ENCODE results near the gene PODNL1.
"Not testable (repeated sequence)": the region's sequence is repeated elsewhere in the genome, so short reads cannot be mapped to it uniquely, and the experiment has no call there.

Gene PODNL1

GRCh38 chr19:13969897-13970296, 31.7 kb upstream of the PODNL1 start:
- H3F3A ChIP-seq (ENCODE audit: control insufficient read depth, insufficient read depth): peaks cover 2% of the 10 kb centered on the region; the same call in 1 of the 2 replicates
- H3K79me2 ChIP-seq (ENCODE audit: control insufficient read depth, low read length): no peaks in the 10 kb centered on the region
- H4K20me1 ChIP-seq (ENCODE audit: control insufficient read depth, insufficient read depth, low read depth, low read length): no peaks in the 10 kb centered on the region
- H3K27ac ChIP-seq (ENCODE audit: low read depth, low read length): no peak overlapping the region
- TF ChIP-seq CTCF (IDR thresholded peaks at IDR 0.05; ENCODE audit: low read depth, low read length, poor library complexity, severe bottlenecking) (no peak), EZH2phosphoT487 (IDR thresholded peaks at IDR 0.05; ENCODE audit: borderline replicate concordance, low read length) (no peak)
- H3K9me2 ChIP-seq (replicated peaks; ENCODE audit: control insufficient read depth, low read length): no peaks in the 10 kb centered on the region
- H3K4me1 ChIP-seq (ENCODE audit: control insufficient read depth, low read length): peaks cover 10% of the 10 kb centered on the region
- no peaks in the 10 kb centered on the region for H3K9me3 ChIP-seq (ENCODE audit: control insufficient read depth, insufficient read depth, low read length)
- H3K4me2 ChIP-seq (ENCODE audit: low read length): no peak overlapping the region
- H3K4me3 ChIP-seq (ENCODE audit: low read length): no peak overlapping the region
- no peaks in the 10 kb centered on the region for H3K27me3 ChIP-seq (ENCODE audit: control insufficient read depth, low read length)
- H3K36me3 ChIP-seq (ENCODE audit: control insufficient read depth, low read length): peaks cover 29% of the 10 kb centered on the region; the same call in 1 of the 2 replicates

- Histone ChIP-seq H3K79me2 (ENCODE audit: control insufficient read depth, low read length) (no peaks in the 10 kb centered on the region), H3K4me1 (ENCODE audit: control insufficient read depth, low read length) (peaks cover 4% of the 10 kb centered on the region), H3K27ac (ENCODE audit: low read depth, low read length) (no peak overlapping the region), H4K20me1 (ENCODE audit: control insufficient read depth, insufficient read depth, low read depth, low read length) (no peaks in the 10 kb centered on the region), H3K9me2 (replicated peaks; ENCODE audit: control insufficient read depth, low read length) (no peaks in the 10 kb centered on the region), H3K27me3 (ENCODE audit: control insufficient read depth, low read length) (no peaks in the 10 kb centered on the region), H3F3A (ENCODE audit: control insufficient read depth, insufficient read depth) (peaks cover 8% of the 10 kb centered on the region; the same call in 1 of the 2 replicates), H3K4me2 (ENCODE audit: low read length) (no peak overlapping the region), H3K36me3 (ENCODE audit: control insufficient read depth, low read length) (peaks cover 29% of the 10 kb centered on the region; the same call in 1 of the 2 replicates), H3K4me3 (ENCODE audit: low read length) (no peak overlapping the region), H3K9me3 (ENCODE audit: control insufficient read depth, insufficient read depth, low read length) (no peaks in the 10 kb centered on the region)
- TF ChIP-seq CTCF (IDR thresholded peaks at IDR 0.05; ENCODE audit: low read depth, low read length, poor library complexity, severe bottlenecking): no peak
- TF ChIP-seq EZH2phosphoT487 (IDR thresholded peaks at IDR 0.05; ENCODE audit: borderline replicate concordance, low read length): no peak
These were observed 30.8 kb upstream of the PODNL1 start for GRCh38 chr19:13968999-13969398.

- H3K27me3 ChIP-seq (ENCODE audit: control insufficient read depth, low read length): no peaks in the 10 kb centered on the region
- no peaks in the 10 kb centered on the region for H3K9me2 ChIP-seq (replicated peaks; ENCODE audit: control insufficient read depth, low read length)
- no peak overlapping the region for H3K27ac ChIP-seq (ENCODE audit: low read depth, low read length)
- no peak overlapping the region for H3K4me2 ChIP-seq (ENCODE audit: low read length)
- peaks cover 9% of the 10 kb centered on the region; the same call in 1 of the 2 replicates for H3F3A ChIP-seq (ENCODE audit: control insufficient read depth, insufficient read depth)
- no peak overlapping the region for H3K4me3 ChIP-seq (ENCODE audit: low read length)
- peaks cover 29% of the 10 kb centered on the region; the same call in 1 of the 2 replicates for H3K36me3 ChIP-seq (ENCODE audit: control insufficient read depth, low read length)
- H4K20me1 ChIP-seq (ENCODE audit: control insufficient read depth, insufficient read depth, low read depth, low read length): no peaks in the 10 kb centered on the region
- H3K79me2 ChIP-seq (ENCODE audit: control insufficient read depth, low read length): no peaks in the 10 kb centered on the region
- no peaks in the 10 kb centered on the region for H3K4me1 ChIP-seq (ENCODE audit: control insufficient read depth, low read length)
- no peaks in the 10 kb centered on the region for H3K9me3 ChIP-seq (ENCODE audit: control insufficient read depth, insufficient read depth, low read length)
- TF ChIP-seq CTCF (IDR thresholded peaks at IDR 0.05; ENCODE audit: low read depth, low read length, poor library complexity, severe bottlenecking) (no peak), EZH2phosphoT487 (IDR thresholded peaks at IDR 0.05; ENCODE audit: borderline replicate concordance, low read length) (no peak)
These were observed 30.2 kb upstream of the PODNL1 start for GRCh38 chr19:13968383-13968935.

- not testable (repeated sequence) for H3K79me2 ChIP-seq (ENCODE audit: control insufficient read depth, low read length); H3K9me3 ChIP-seq (ENCODE audit: control insufficient read depth, insufficient read depth, low read length); H3K4me1 ChIP-seq (ENCODE audit: control insufficient read depth, low read length); H3K4me2 ChIP-seq (ENCODE audit: low read length); H3F3A ChIP-seq (ENCODE audit: control insufficient read depth, insufficient read depth); H3K27me3 ChIP-seq (ENCODE audit: control insufficient read depth, low read length); H3K27ac ChIP-seq (ENCODE audit: low read depth, low read length); H4K20me1 ChIP-seq (ENCODE audit: control insufficient read depth, insufficient read depth, low read depth, low read length); H3K9me2 ChIP-seq (replicated peaks; ENCODE audit: control insufficient read depth, low read length); H3K4me3 ChIP-seq (ENCODE audit: low read length)
- H3K36me3 ChIP-seq (ENCODE audit: control insufficient read depth, low read length): peaks cover 29% of the 10 kb centered on the region; the same call in 1 of the 2 replicates
These were observed 29.0 kb upstream of the PODNL1 start for GRCh38 chr19:13967206-13967605.
